Stimulated activated CD8-positive, alpha-beta memory T cell treated with anti-CD3 and anti-CD28 coated beads, Interleukin-12 subunit alpha, Interleukin-12 subunit beta, amount 100 ng/mL, for 24 hours (primary cell): ENCODE data around the gene GMPPB.
"Not testable (repeated sequence)": the region's sequence is repeated elsewhere in the genome, so short reads cannot be mapped to it uniquely, and the experiment has no call there.

Source experiments
- DNase-seq: peaks from one replicate; pipeline ENCODE4 v3.0.0-alpha.2; 2020; ENCODE audit errors: extremely low read depth

The GMPPB gene

GRCh38 chr3:49723628-49724551 lies at the start of gene GMPPB:
Gene GMPPB, minus strand, starts transcription at chr3:49723951. Its CDS starts 225 bp downstream, at chr3:49723726.
- peak; percentile 85 for DNase-seq

- no peak for DNase-seq
Observed at GRCh38 chr3:49772703-49773102, 49.0 kb upstream of the GMPPB start.

GRCh38 chr3:49771340-49771938 lies 47.7 kb upstream of the GMPPB start:
- no peak for DNase-seq

- DNase-seq, result no peak
Observed at GRCh38 chr3:49769926-49770325, 46.2 kb upstream of the GMPPB start.

- DNase-seq, result no peak
Observed at GRCh38 chr3:49769286-49769915, 45.6 kb upstream of the GMPPB start.

- DNase-seq, result no peak
Observed at GRCh38 chr3:49763981-49764380, 40.2 kb upstream of the GMPPB start.

GRCh38 chr3:49761661-49762060 lies 37.9 kb upstream of the GMPPB start:
- no peak for DNase-seq

GRCh38 chr3:49759226-49759625 lies 35.5 kb upstream of the GMPPB start:
- no peak for DNase-seq

- DNase-seq, result no peak
Observed at GRCh38 chr3:49757197-49757596, 33.4 kb upstream of the GMPPB start.

- no peak for DNase-seq
Observed at GRCh38 chr3:49756036-49756435, 32.3 kb upstream of the GMPPB start.

GRCh38 chr3:49754536-49754935 lies 30.8 kb upstream of the GMPPB start:
- DNase-seq, result no peak

- no peak for DNase-seq
Observed at GRCh38 chr3:49751501-49751900, 27.8 kb upstream of the GMPPB start.

GRCh38 chr3:49750056-49750455 lies 26.3 kb upstream of the GMPPB start:
- no peak for DNase-seq

GRCh38 chr3:49748874-49749273 lies 25.1 kb upstream of the GMPPB start:
- DNase-seq, result not testable (repeated sequence)

GRCh38 chr3:49747792-49748480 lies 24.2 kb upstream of the GMPPB start:
- no peak for DNase-seq

- DNase-seq, result no peak
Observed at GRCh38 chr3:49745986-49746385, 22.2 kb upstream of the GMPPB start.

GRCh38 chr3:49740427-49740826 lies 16.7 kb upstream of the GMPPB start:
- no peak for DNase-seq

GRCh38 chr3:49738067-49738713 lies 14.4 kb upstream of the GMPPB start:
- DNase-seq, result no peak

- DNase-seq, result no peak
Observed at GRCh38 chr3:49734752-49735151, 11.0 kb upstream of the GMPPB start.

- DNase-seq, result no peak
Observed at GRCh38 chr3:49733551-49733950, 9.8 kb upstream of the GMPPB start.

- no peak for DNase-seq
Observed at GRCh38 chr3:49732597-49732996, 8.8 kb upstream of the GMPPB start.
